Measurements from ENCODE around the gene TBC1D10A. TPM values are rescaled to one million over a fixed set of nuclear protein-coding genes. Genes with fewer than 3 reads are reported as not detected.
A peak's percentile ranks its signal among the peaks of the same experiment; 100 is the strongest.

TBC1D10A gene
- total RNA-seq, 2 experiments from 2014 or later = 20.5 to 21.1 TPM

GRCh38 chr22:30288419-30289140 lies 38.2 kb downstream of the TBC1D10A start:
- Mint-ChIP-seq H3K27me3 (no peaks in the 10 kb centered on the region), H3K4me3 (peak overlapping the region; percentile 76), H3K27ac (no peak overlapping the region), H3K9me3 (no peaks in the 10 kb centered on the region), H3K36me3 (ENCODE audit: low read depth) (no peaks in the 10 kb centered on the region), H3K4me1 (ENCODE audit: low read depth) (peaks cover 22% of the 10 kb centered on the region)
- POLR2A ChIA-PET = interaction anchor here (0.6 to 3.8 kb wide), 33 partner anchors 9 to 797 kb away, joined by 3 to 19 read pairs (median 4); partner anchors contain the start of genes CCDC157, MTFP1, RNF215 and SEC14L2
- no peak for TF ChIP-seq CTCF (IDR thresholded peaks at IDR 0.05)
- DNase-seq (no peak), ATAC-seq (no peak)
- intact Hi-C loops (cut with micrococcal nuclease) = loop anchor here (2.0 to 10.0 kb wide), 2 partner anchors 100 to 184 kb away; no protein-coding TSS in a partner anchor
- CTCF ChIA-PET = interaction anchor here (0.6 to 19.3 kb wide), 53 partner anchors 10 to 450 kb away, joined by 3 to 472 read pairs (median 7); partner anchors contain the start of genes ASCC2, CCDC157, LIF and MTFP1

GRCh38 chr22:30287648-30288418 lies 38.9 kb downstream of the TBC1D10A start:
- peak; percentile 85 for TF ChIP-seq CTCF (IDR thresholded peaks at IDR 0.05)
- CTCF ChIA-PET = interaction anchor here (0.6 to 19.3 kb wide), 54 partner anchors 9 to 210 kb away, joined by 3 to 472 read pairs (median 7); partner anchors contain the start of genes CCDC157, LIF, MTFP1 and RNF215
- H3K36me3 Mint-ChIP-seq (ENCODE audit: low read depth) = no peaks in the 10 kb centered on the region
- POLR2A ChIA-PET = interaction anchor here (0.7 to 3.8 kb wide), 24 partner anchors 10 to 147 kb away, joined by 3 to 19 read pairs (median 4); partner anchors contain the start of genes CCDC157, MTFP1, RNF215 and SEC14L2
- no peaks in the 10 kb centered on the region for H3K27me3 Mint-ChIP-seq
- H3K27ac Mint-ChIP-seq = no peak overlapping the region
- no peaks in the 10 kb centered on the region for H3K9me3 Mint-ChIP-seq
- intact Hi-C loops (cut with micrococcal nuclease) = loop anchor here (1.0 to 10.0 kb wide), 3 partner anchors 29 to 183 kb away; no protein-coding TSS in a partner anchor
- peaks cover 28% of the 10 kb centered on the region for H3K4me1 Mint-ChIP-seq (ENCODE audit: low read depth)
- DNase-seq (peak; percentile 96), ATAC-seq (peak; percentile 34)
- H3K4me3 Mint-ChIP-seq = peak overlapping the region; percentile 76

- Mint-ChIP-seq H3K9me3 (no peaks in the 10 kb centered on the region), H3K27ac (no peak overlapping the region), H3K27me3 (no peaks in the 10 kb centered on the region), H3K4me3 (no peak overlapping the region), H3K4me1 (ENCODE audit: low read depth) (peaks cover 33% of the 10 kb centered on the region), H3K36me3 (ENCODE audit: low read depth) (no peaks in the 10 kb centered on the region)
- CTCF ChIA-PET = interaction anchor here (0.7 to 19.3 kb wide), 51 partner anchors 8 to 211 kb away, joined by 3 to 472 read pairs (median 8); partner anchors contain the start of genes CCDC157, LIF, MTFP1 and OSM
- ATAC-seq (peak; percentile 38), DNase-seq (peak; percentile 92)
- TF ChIP-seq CTCF (IDR thresholded peaks at IDR 0.05) = peak; percentile 98
- POLR2A ChIA-PET = interaction anchor here (0.7 to 3.8 kb wide), 15 partner anchors 11 to 148 kb away, joined by 3 to 19 read pairs (median 4); partner anchors contain the start of genes CCDC157, MTFP1, RNF215 and SEC14L2
- intact Hi-C loops (cut with micrococcal nuclease) = loop anchor here (1.0 to 10.0 kb wide), 2 partner anchors 28 to 182 kb away; no protein-coding TSS in a partner anchor
Measured at GRCh38 chr22:30286813-30287647, 39.7 kb downstream of the TBC1D10A start.

- Mint-ChIP-seq H3K9me3 (no peaks in the 10 kb centered on the region), H3K27me3 (no peaks in the 10 kb centered on the region), H3K4me3 (no peak overlapping the region), H3K4me1 (ENCODE audit: low read depth) (peaks cover 33% of the 10 kb centered on the region), H3K27ac (no peak overlapping the region), H3K36me3 (ENCODE audit: low read depth) (no peaks in the 10 kb centered on the region)
- intact Hi-C loops (cut with micrococcal nuclease) = loop anchor here (10.0 kb wide), 1 partner anchor 182 kb away; no protein-coding TSS in a partner anchor
- ATAC-seq (no peak), DNase-seq (no peak)
- CTCF ChIA-PET = interaction anchor here (0.7 to 19.3 kb wide), 10 partner anchors 17 to 198 kb away, joined by 3 to 472 read pairs (median 20); partner anchors contain the start of genes OSM, RNF215 and SEC14L2
- POLR2A ChIA-PET = interaction anchor here (0.7 to 3.8 kb wide), 6 partner anchors 10 to 117 kb away, joined by 4 to 19 read pairs (median 4); partner anchors contain the start of genes RNF215 and SEC14L2
- no peak for TF ChIP-seq CTCF (IDR thresholded peaks at IDR 0.05)
Measured at GRCh38 chr22:30286331-30286730, 40.4 kb downstream of the TBC1D10A start.
